Activated naive CD4-positive, alpha-beta T cell treated with anti-CD3 and anti-CD28 coated beads for 36 hours (primary cell): ENCODE results near the gene ARHGAP32. TPM values are rescaled to one million over a fixed set of nuclear protein-coding genes. Genes with fewer than 3 reads are reported as not detected.

Experiments used
- CTCF ChIA-PET: fragments of 350-600 bp; sonication (Branson Sonifier 250); formaldehyde crosslinking; loops from one replicate; lab custom pipeline; 2021; ENCODE audit warnings: antibody characterized with exemption; lab: Charles Lee
- DNase-seq: peaks from one replicate; pipeline ENCODE4 v3.0.0-alpha.2; 2020
- H3K27ac Mint-ChIP-seq: one replicate; pipeline ENCODE4 v1.8.0; 2021; ENCODE audit warnings: mild to moderate bottlenecking, mixed read lengths
- H3K27me3 Mint-ChIP-seq: one replicate; pipeline ENCODE4 v1.8.0; 2021; ENCODE audit warnings: low read depth, mixed read lengths
- H3K36me3 Mint-ChIP-seq: one replicate; pipeline ENCODE4 v1.8.0; 2021; ENCODE audit warnings: low read depth, mixed read lengths
- H3K4me1 Mint-ChIP-seq: one replicate; pipeline ENCODE4 v1.8.0; 2021; ENCODE audit warnings: low read depth, mixed read lengths
- H3K4me3 Mint-ChIP-seq: one replicate; pipeline ENCODE4 v1.8.0; 2021; ENCODE audit warnings: mild to moderate bottlenecking, moderate library complexity, mixed read lengths
- H3K9me3 Mint-ChIP-seq: one replicate; pipeline ENCODE4 v1.8.0; 2021; ENCODE audit warnings: mixed read lengths
- intact Hi-C: fragments of 100-400 bp; cut with micrococcal nuclease; formaldehyde crosslinking; loops from one replicate; pipeline ENCODE4 v1.15.1; 2023
- total RNA-seq, 2 experiments: library from RNA; stranded (reverse); gene quantifications; one replicate each; pipeline ENCODE4 v1.2.3, GENCODE V29; 2021

The ARHGAP32 gene
- total RNA-seq, 2 experiments from 2014 or later = 8.9 to 10.3 TPM

DNA sequence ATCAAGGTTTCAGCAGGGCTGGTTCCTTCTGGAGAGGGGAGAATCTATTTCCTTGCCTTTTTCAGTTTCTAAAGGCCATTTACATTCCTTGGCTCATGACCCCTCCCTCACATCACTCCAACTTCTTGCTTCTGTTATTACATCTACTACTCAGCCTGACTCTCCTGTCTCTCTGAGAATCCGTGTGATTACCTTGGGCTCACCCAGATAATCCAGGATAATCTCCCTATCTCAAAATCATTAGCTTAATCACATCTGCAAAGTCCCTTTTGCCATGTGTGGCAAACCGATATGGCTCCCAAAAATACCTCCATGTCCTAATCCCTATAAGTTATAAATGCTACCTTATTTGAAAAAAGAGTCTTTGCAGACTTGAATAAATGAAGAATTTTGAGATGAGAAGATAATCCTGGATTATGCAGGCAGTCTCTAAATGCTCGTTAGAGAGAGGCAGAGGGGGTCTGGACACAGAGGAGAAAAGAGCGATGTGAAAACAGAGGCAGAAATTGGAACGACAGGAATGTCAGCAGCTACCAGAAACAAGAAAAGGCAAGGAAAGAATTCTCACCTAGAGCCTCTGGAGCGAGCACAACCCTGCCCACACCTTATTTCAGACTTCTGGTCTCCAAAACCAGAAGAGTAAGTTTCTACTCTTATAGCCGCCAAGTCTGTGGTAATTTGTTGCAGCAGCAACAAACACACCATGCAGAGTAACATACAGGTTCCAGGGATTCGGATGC is 23.6 kb upstream of the ARHGAP32 start:
- no peak for DNase-seq
- intact Hi-C loops = no loop called here
- CTCF ChIA-PET = no interaction called here
- Mint-ChIP-seq H3K36me3 (no peaks in the 10 kb centered on the region), H3K4me3 (no peak overlapping the region), H3K9me3 (no peaks in the 10 kb centered on the region), H3K27me3 (no peaks in the 10 kb centered on the region), H3K4me1 (peaks cover 2% of the 10 kb centered on the region), H3K27ac (no peak overlapping the region)

DNA sequence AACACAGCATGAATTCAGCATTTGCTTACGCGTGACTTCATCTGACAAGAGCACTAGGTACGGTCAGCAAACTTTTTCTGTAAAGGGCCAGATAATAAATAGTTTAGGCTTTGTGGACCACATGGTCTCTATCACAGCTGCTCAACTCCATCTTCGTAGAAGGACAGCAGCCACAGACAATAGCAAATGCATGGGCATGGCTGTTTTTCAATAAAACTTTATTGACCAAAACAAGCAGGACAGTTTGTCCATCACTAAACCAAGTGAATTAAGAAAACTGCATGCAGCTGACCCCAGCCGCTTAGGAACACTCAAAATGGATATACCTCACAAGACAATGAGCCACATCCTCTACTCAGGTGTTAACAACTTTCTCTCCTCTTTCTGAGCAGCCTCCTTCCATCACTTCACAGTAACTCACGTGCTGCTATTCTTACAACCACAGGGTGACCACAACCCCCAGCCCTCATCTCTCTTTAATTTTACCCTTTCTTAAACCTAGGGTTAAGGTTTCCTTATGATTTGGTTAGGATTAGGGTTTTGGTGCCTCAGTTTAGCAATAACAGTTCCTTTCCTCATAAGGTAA is 22.7 kb upstream of the ARHGAP32 start:
- Mint-ChIP-seq H3K4me1 (peaks cover 2% of the 10 kb centered on the region), H3K27ac (no peak overlapping the region), H3K27me3 (no peaks in the 10 kb centered on the region), H3K36me3 (no peaks in the 10 kb centered on the region), H3K9me3 (no peaks in the 10 kb centered on the region), H3K4me3 (no peak overlapping the region)
- CTCF ChIA-PET = no interaction called here
- no peak for DNase-seq
- intact Hi-C loops = no loop called here

DNA sequence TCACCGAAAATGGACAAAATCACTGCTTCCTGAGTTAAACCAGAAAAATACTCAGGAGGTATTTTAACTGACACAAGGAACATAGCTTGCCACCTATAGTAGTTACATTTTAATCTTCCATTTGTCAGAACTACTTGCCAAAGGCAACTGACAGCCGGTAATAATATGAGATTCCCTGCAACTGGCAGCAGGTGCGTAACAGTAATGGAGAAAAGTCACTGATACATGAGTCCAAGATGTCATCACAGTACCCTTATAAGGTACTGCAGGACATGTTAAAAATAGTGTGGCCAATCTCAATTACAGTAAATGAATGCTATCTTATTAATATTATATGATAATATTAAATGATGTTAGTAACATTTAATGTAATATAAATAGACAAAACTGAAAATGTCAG is 21.1 kb upstream of the ARHGAP32 start:
- Mint-ChIP-seq H3K27me3 (no peaks in the 10 kb centered on the region), H3K27ac (no peak overlapping the region), H3K4me1 (peaks cover 2% of the 10 kb centered on the region), H3K4me3 (no peak overlapping the region), H3K36me3 (no peaks in the 10 kb centered on the region), H3K9me3 (no peaks in the 10 kb centered on the region)
- no peak for DNase-seq
- intact Hi-C loops = no loop called here
- CTCF ChIA-PET = no interaction called here

DNA sequence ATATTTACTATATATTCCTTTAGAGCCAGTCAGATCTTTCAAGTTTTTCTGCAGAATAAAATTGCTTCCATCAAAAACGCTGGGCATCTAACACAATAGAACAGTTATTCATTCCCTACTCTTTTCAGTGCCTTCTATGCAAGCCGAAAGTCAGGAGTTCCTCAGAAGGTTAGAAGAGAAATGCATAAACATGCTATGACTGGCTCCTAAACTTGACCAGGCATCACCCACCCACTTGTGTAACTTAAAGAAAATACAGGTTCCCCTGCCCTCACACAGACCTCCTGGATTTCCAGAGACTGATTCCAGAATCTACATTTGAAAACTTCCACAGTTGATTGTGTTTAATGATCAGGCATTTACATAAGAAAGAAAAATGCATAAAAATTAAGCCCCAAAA is 19.3 kb upstream of the ARHGAP32 start:
- H3K9me3 Mint-ChIP-seq = no peaks in the 10 kb centered on the region
- H3K36me3 Mint-ChIP-seq = no peaks in the 10 kb centered on the region
- no peaks in the 10 kb centered on the region for H3K27me3 Mint-ChIP-seq
- CTCF ChIA-PET = no interaction called here
- intact Hi-C loops = no loop called here
- H3K4me3 Mint-ChIP-seq = no peak overlapping the region
- H3K27ac Mint-ChIP-seq = no peak overlapping the region
- peaks cover 2% of the 10 kb centered on the region for H3K4me1 Mint-ChIP-seq
- DNase-seq = no peak

DNA sequence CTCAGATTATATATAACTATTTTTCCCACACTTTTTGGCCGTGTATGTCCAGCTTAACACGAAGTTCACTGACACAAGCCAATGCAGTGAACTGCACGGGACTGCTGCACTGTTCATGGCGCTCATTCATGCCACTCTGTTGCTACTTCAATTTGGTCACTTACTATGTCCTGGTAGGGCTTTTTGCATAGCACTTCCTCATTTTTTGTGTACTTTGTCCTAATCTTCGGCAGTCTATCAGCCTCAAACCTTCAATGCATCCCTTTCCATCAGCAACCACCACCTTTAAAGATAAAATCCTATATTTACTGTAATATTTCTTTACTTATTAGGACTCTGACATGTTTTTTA is 18.7 kb upstream of the ARHGAP32 start:
- CTCF ChIA-PET = no interaction called here
- no peak for DNase-seq
- Mint-ChIP-seq H3K27ac (no peak overlapping the region), H3K36me3 (no peaks in the 10 kb centered on the region), H3K4me3 (no peak overlapping the region), H3K4me1 (peaks cover 2% of the 10 kb centered on the region), H3K9me3 (no peaks in the 10 kb centered on the region), H3K27me3 (no peaks in the 10 kb centered on the region)
- intact Hi-C loops = no loop called here

DNA sequence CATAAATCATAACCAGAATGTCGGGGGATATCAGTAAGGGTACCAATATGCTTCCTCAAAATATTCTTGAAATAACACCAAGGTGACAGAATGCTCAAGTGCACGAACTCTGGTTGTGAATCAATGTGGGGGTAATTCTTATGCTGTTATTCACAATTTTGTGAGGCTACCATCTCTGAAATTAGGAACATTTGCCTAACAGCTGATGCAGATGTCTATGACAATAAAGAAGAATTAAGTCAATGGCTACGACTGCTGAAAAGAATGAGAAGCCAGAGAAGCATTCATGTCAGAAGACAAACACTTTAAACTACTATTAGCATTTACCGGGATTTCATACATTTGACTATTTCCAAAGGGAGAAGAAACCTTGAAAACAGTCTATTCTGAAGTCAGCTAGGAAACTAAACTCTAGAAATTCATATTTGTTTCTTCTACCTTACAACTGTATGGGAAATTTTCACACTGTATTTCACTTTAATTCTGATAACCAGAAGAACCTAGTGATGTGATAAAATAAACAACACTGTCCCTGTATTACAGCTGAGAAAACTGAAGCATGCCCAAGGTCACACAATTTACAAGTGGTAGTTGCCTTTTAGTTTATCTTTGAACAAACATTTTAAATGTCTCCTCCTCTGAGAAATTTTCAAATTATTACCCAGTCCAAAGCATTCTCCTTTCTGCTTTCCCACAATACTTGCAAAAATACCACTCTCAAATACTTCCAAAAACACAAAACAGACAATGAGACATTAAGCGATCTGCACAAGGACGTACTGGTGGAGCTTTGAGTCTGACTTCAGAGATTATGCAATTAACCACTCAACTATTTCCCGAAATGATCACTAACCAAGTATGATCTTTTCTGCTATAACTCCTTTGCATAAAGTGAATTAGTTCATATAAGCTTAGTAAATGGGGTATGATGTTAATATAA is 18.0 kb upstream of the ARHGAP32 start:
- no peaks in the 10 kb centered on the region for H3K9me3 Mint-ChIP-seq
- H3K27me3 Mint-ChIP-seq = no peaks in the 10 kb centered on the region
- H3K4me3 Mint-ChIP-seq = no peak overlapping the region
- CTCF ChIA-PET = no interaction called here
- DNase-seq = no peak
- H3K36me3 Mint-ChIP-seq = no peaks in the 10 kb centered on the region
- intact Hi-C loops = no loop called here
- H3K4me1 Mint-ChIP-seq = peaks cover 2% of the 10 kb centered on the region
- no peak overlapping the region for H3K27ac Mint-ChIP-seq

DNA sequence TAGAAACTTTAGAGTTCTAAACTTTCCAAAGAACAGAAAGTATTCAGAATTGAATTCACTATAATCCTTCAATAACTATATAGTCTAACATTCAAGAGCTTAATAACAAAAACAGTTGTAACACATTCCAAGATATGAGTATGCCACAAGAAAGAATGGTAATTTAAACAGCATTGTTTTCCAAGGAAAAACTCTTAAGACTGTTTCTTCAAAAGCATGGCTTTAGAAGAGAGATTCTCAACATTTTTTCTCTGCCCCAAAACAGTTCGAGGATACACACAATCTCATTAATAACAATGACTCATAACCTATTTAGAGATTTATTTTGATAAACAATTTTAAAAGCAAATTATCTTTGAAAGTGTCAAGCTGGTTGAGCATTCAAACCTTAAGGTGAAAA is 16.7 kb upstream of the ARHGAP32 start:
- peaks cover 2% of the 10 kb centered on the region for H3K4me1 Mint-ChIP-seq
- H3K36me3 Mint-ChIP-seq = no peaks in the 10 kb centered on the region
- no peak for DNase-seq
- CTCF ChIA-PET = no interaction called here
- no peak overlapping the region for H3K27ac Mint-ChIP-seq
- no peaks in the 10 kb centered on the region for H3K27me3 Mint-ChIP-seq
- intact Hi-C loops = no loop called here
- H3K9me3 Mint-ChIP-seq = no peaks in the 10 kb centered on the region
- no peak overlapping the region for H3K4me3 Mint-ChIP-seq

DNA sequence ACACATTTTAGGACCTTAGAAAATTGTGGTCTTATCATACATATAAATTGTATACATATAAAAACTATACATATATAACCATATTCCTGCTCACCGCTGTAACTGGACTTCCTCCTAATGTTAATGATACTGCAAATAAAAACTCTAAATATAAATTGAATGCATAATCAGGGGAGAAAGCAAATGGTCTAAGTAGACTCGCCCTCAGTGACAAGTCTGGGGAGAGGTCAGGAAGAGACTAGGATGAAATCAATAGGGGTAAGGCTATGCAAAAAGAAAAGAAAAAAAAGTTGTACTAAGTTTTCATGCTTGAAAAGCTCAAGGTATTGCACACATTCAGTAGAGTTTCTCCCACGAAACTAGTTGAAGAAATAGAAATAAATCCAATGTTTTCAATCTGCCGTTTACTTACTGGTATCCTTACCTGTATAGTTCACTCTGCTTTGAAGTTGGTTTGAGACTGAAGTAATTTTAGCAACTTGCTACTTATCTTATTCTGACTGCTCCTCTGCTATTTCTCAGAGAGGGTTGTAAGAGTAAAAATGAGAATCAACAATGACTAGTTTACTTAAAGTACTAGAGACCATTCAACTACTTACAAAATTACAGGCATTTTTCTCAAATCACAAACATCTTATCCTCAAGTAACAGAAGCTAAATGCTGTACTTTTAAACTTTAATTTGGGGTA is 12.2 kb upstream of the ARHGAP32 start:
- Mint-ChIP-seq H3K4me1 (peaks cover 5% of the 10 kb centered on the region), H3K27me3 (no peaks in the 10 kb centered on the region), H3K4me3 (no peak overlapping the region), H3K9me3 (peaks cover 5% of the 10 kb centered on the region), H3K27ac (no peak overlapping the region), H3K36me3 (peaks cover 3% of the 10 kb centered on the region)
- CTCF ChIA-PET = no interaction called here
- DNase-seq = no peak
- intact Hi-C loops = no loop called here

DNA sequence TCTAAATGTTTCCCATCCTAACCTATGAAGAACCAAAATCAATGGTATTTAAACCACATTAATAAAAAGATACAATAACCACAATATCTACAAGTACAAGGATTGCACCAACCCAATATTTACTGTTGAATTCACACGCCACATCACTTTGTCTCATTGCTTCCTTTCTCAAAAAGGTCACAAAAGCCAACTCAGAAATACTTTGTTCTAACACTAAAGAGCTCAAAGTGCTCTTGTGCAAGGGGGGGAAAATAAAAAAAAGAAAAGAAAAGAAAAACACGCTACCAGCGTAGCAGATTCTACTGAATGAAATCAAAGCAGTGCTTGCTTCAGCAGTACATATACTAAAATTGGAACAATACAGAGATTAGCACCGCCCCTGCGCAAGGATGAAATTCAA is 10.5 kb upstream of the ARHGAP32 start:
- CTCF ChIA-PET = no interaction called here
- Mint-ChIP-seq H3K27ac (no peak overlapping the region), H3K4me3 (no peak overlapping the region), H3K4me1 (peaks cover 5% of the 10 kb centered on the region), H3K27me3 (no peaks in the 10 kb centered on the region), H3K36me3 (peaks cover 6% of the 10 kb centered on the region), H3K9me3 (peaks cover 11% of the 10 kb centered on the region)
- intact Hi-C loops = no loop called here
- no peak for DNase-seq

DNA sequence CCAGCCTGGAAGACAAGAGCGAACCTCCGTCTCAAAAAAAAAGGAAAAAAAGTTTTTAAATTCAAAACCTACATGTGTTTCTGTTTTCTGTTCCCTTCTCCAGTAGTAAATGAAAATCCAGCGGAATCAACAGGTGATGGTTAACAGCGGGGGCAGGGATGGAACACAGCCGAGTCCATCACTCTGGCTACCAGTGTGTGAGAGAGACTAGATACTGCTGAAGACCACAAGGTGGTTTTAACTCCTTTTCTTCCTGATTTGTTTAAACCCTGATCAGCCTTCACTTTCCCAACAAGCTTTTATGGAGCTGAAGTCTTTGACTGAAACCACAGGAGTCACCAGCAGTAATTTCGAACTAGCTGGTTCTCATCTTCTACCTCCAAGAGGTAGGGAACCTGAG is 3.6 kb upstream of the ARHGAP32 start:
- CTCF ChIA-PET = no interaction called here
- Mint-ChIP-seq H3K4me1 (no peaks in the 10 kb centered on the region), H3K27me3 (no peaks in the 10 kb centered on the region), H3K27ac (no peak overlapping the region), H3K36me3 (peaks cover 6% of the 10 kb centered on the region), H3K9me3 (peaks cover 11% of the 10 kb centered on the region), H3K4me3 (no peak overlapping the region)
- DNase-seq = no peak
- intact Hi-C loops = no loop called here

DNA sequence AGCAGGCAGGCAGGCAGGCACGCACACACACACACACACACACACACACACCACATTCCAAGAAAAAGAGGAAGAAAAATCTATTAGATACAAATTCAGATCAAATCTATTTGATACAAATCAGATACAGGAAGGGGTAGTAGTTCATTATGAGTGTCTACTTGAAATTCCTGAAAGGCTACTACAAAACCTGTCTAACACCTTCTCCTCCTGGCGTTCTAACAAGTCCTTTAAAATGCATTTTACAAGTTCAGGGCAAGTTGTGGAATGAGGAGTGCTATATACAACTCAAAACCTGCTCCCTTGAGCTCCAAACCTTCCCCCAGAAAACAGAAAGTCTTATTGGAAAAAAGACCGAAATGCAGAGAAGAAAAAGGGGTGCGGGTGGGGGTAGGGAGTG is 476 bp downstream of the ARHGAP32 start:
- intact Hi-C loops = no loop called here
- no peak for DNase-seq
- Mint-ChIP-seq H3K4me1 (no peaks in the 10 kb centered on the region), H3K27ac (no peak overlapping the region), H3K9me3 (no peaks in the 10 kb centered on the region), H3K4me3 (no peak overlapping the region), H3K36me3 (no peaks in the 10 kb centered on the region), H3K27me3 (no peaks in the 10 kb centered on the region)
- CTCF ChIA-PET = no interaction called here

DNA sequence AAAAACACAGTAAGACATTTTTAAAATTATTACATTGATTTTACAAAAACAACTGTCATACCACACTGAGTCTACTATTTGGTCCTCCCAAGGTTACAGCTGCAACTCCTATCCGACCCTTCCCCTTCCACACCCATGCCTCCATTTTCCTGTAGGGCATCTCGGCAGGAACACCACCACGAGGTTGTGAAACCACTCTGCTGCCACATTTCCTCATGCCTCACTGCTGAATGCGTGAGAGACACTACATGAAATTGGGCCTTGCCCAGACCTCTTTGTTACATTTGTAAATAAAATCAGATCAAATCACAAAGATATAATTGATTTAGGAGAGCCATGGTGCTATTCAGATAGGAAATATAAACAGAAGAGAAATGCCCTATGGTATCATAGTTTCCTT is 2.0 kb downstream of the ARHGAP32 start:
- intact Hi-C loops = no loop called here
- Mint-ChIP-seq H3K27me3 (no peaks in the 10 kb centered on the region), H3K9me3 (peaks cover 2% of the 10 kb centered on the region), H3K4me1 (no peaks in the 10 kb centered on the region), H3K27ac (no peak overlapping the region), H3K4me3 (no peak overlapping the region), H3K36me3 (peaks cover 1% of the 10 kb centered on the region)
- DNase-seq = no peak
- CTCF ChIA-PET = no interaction called here
